ENCODE results near the gene GPR17. TPM values are rescaled to one million over a fixed set of nuclear protein-coding genes. Genes with fewer than 3 reads are reported as not detected.
A peak's percentile ranks its signal among the peaks of the same experiment; 100 is the strongest.

Gene GPR17
- total and polyA plus RNA-seq, 8 donors = 0.24 to 3.6 (median 1.1) TPM

DNA sequence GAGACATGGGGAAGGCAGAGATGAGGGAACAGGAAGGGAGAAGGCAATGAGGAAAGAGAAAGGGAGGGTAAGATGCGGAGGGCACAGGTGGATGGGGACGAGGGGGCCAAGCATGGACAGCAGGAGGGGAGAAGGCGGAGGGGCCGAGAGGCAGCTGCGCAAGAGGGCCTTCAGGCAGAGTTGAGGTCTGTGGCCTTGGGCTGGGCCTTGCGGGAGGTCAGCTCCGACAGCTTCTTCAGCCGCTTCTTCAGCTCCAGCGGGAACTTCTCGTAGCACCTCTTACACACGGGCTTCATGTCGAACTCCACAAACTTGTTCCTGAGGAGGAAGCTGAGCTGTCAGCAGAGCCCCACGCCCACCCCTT is 6.9 kb upstream of the GPR17 start:
- Histone ChIP-seq H3K4me3 (no peak overlapping the region), H3K4me1 (peaks cover 13 to 74% of the 10 kb centered on the region in 2 donors), H3K36me3 (peaks cover 0 to 20% of the 10 kb centered on the region in 2 donors), H3K27me3 (no peaks in the 10 kb centered on the region), H3K27ac (peak overlapping the region in 1 of 2 donors; percentile 92), H3K9me3 (no peaks in the 10 kb centered on the region)
- no peak for DNase-seq
- TF ChIP-seq, protein P1, sequence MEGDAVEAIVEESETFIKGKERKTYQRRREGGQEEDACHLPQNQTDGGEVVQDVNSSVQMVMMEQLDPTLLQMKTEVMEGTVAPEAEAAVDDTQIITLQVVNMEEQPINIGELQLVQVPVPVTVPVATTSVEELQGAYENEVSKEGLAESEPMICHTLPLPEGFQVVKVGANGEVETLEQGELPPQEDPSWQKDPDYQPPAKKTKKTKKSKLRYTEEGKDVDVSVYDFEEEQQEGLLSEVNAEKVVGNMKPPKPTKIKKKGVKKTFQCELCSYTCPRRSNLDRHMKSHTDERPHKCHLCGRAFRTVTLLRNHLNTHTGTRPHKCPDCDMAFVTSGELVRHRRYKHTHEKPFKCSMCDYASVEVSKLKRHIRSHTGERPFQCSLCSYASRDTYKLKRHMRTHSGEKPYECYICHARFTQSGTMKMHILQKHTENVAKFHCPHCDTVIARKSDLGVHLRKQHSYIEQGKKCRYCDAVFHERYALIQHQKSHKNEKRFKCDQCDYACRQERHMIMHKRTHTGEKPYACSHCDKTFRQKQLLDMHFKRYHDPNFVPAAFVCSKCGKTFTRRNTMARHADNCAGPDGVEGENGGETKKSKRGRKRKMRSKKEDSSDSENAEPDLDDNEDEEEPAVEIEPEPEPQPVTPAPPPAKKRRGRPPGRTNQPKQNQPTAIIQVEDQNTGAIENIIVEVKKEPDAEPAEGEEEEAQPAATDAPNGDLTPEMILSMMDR (IDR thresholded peaks at IDR 0.05) = no peak
- ATAC-seq = no peak
- intact Hi-C loops (cut with DNase I) = no loop called here

DNA sequence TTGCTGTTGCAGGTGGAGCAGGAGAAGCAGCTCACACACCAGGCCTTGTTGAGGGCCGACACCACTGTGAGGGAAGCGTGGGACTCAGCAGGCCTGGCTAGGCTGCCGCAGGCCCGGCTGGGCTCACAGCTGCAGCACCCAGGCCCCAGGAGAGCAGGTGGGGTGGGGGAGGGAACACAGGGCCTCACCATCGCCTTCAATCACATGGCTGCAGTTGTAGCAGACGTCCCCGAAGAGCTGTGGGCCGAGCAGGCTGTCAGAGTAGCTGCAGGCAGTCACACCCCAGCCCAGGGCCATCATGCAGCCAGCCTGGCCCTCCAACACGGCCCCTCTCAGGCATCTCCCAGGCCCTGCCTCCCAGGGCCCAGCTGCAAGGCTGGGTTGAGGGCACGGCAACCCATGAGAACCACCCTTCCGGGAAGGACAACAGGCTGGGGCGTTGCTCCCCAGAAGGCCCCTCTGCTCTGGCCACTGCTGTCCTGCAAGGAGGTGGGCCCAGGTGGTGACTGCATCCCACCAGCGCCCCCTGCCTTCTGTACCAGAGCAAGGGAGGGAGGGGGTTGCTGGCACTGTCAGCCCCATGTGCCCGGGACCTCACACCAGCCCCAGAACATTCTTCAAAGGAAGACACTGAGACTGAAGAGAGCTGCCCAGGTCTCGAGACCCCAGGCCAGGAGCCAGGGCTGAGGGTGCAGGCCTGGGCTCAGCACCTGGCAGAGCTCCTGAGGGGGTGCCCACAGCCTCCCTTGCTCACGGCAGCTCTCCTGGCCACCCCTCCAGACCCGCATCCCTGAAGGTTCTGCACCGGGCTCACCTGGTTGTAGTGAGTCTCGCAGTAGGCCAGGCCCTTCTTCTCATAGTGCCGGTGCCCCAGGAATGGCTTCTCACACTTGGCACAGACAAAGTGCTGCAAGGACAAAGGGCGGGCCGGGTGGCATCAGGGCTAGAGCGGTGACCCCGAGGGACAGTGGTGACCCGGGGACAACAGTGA is 5.6 kb upstream of the GPR17 start:
- Histone ChIP-seq H3K4me1 (peaks cover 13 to 65% of the 10 kb centered on the region in 2 donors), H3K36me3 (peaks cover 0 to 20% of the 10 kb centered on the region in 2 donors), H3K9me3 (no peaks in the 10 kb centered on the region), H3K27ac (peak overlapping the region in 1 of 2 donors; percentile 92), H3K27me3 (no peaks in the 10 kb centered on the region), H3K4me3 (no peak overlapping the region)
- no peak for ATAC-seq
- intact Hi-C loops (cut with DNase I) = no loop called here
- TF ChIP-seq, protein P1 (IDR thresholded peaks at IDR 0.05) = no peak
- DNase-seq = no peak

DNA sequence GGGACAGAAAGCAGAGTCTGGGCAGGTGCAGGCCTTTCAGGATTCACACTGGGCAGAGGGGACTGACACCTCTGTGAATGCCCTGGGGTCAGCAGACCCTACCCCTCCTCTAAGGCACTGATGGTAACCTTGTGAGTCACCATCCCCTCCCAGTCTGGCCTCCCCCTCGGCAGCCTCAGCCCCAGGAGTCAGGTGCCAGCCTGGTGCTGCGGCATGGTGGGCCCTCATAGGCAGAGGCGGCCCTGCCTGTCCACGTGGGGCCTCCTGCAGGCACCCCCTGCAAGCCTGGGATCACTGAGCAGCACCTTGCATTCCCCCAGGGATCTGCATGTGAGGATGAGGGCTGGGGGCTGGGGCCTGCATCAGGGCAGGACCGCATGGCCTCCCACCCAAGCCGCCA is 4.8 kb upstream of the GPR17 start:
- peak overlapping the region in 1 of 2 donors; percentile 92 for H3K27ac ChIP-seq
- intact Hi-C loops (cut with DNase I) = no loop called here
- ATAC-seq = no peak

DNA sequence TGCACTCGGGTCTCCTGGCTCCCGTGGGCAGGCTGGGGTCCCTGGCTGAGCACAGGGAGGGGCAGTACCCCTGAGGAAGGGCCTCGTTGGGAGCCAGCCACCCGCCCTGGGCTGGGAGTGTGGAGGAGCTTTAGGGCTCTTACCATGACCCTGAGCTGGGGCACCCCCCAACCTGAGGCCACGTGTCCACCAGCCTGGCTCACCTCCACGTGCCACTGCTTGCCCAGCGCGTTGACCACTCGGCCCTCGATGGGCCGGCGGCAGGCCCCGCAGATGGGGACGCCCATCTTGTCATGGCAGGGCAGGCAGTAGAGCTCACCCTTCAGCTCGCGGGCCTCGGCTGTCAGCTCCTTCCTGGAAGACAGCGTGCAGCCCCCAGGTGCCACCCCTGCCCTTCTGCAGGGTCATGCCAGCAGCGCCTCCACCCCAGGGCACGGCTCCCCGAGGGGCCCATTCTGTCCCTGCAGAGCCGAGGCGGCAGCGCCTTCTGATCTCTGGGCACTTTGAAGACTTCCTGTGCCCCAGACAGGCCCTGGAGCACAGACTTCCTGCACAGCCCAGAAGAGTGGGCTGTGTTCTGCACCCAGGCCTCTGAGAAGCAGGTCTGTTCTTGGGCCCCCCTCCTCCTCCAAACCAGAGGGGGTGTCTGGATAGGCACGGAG is 4.0 kb upstream of the GPR17 start:
- peak overlapping the region in 1 of 2 donors; percentile 92 for H3K27ac ChIP-seq
- intact Hi-C loops (cut with DNase I) = no loop called here
- H3K4me1 ChIP-seq = peaks cover 11 to 67% of the 10 kb centered on the region in 2 donors

More for the DNA sequence above, 4.8 kb upstream of the GPR17 start:
- no peaks in the 10 kb centered on the region for H3K9me3 ChIP-seq
- H3K36me3 ChIP-seq = peaks cover 0 to 20% of the 10 kb centered on the region in 2 donors
- peaks cover 13 to 67% of the 10 kb centered on the region in 2 donors for H3K4me1 ChIP-seq
- no peaks in the 10 kb centered on the region for H3K27me3 ChIP-seq
- DNase-seq = no peak
- no peak overlapping the region for H3K4me3 ChIP-seq
- TF ChIP-seq, protein P1 (IDR thresholded peaks at IDR 0.05) = no peak

More for the DNA sequence above, 4.0 kb upstream of the GPR17 start:
- Histone ChIP-seq H3K36me3 (peaks cover 0 to 20% of the 10 kb centered on the region in 2 donors), H3K4me3 (no peak overlapping the region), H3K9me3 (no peaks in the 10 kb centered on the region), H3K27me3 (no peaks in the 10 kb centered on the region)
- DNase-seq (no peak), ATAC-seq (no peak)
- TF ChIP-seq, protein P1 (IDR thresholded peaks at IDR 0.05) = no peak

Measured in left lung (tissue), 10 donors.